Keratinocyte (primary cell): ENCODE data around the gene SVOP.

Experiments
- EZH2 ChIP-seq: IDR thresholded peaks from one replicate; pipeline ENCODE4 v1.6.1; 2012; ENCODE audit warnings: inconsistent platforms, mild to moderate bottlenecking, low read length, moderate library complexity
- TF ChIP-seq, protein P1 (sequence below), 3 experiments: IDR thresholded peaks in 1 of 3; conservative IDR thresholded peaks in 1 of 3; optimal IDR thresholded peaks in 1 of 3; 2 replicates in 2 of 3; 3 replicates in 1 of 3; pipeline versions ENCODE3 to v1.5.1; 2011; ENCODE audit warnings: low read length in 3 of 3, mild to moderate bottlenecking in 3 of 3, moderate library complexity in 2 of 3, control low read depth in 1 of 3, inconsistent platforms in 1 of 3; ENCODE audit not compliant: insufficient read depth in 2 of 3; ENCODE audit errors: extremely low read depth in 1 of 3

DNA sequence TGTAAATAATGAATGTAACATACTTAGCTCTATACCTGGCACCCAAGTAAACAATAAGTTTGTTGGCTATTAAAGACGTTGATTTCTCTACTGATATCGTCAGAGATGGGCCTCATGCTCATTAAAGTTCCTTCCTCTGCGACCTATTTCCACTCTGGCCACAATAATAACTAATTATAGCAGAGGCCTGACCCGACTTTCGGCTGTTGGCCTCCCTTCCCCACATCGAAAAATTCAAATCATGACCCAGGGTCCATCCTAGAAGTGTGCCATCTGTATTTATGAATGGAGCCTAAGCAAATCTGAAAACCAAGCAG lies 31.2 kb upstream of the SVOP start:
- TF ChIP-seq, protein P1, sequence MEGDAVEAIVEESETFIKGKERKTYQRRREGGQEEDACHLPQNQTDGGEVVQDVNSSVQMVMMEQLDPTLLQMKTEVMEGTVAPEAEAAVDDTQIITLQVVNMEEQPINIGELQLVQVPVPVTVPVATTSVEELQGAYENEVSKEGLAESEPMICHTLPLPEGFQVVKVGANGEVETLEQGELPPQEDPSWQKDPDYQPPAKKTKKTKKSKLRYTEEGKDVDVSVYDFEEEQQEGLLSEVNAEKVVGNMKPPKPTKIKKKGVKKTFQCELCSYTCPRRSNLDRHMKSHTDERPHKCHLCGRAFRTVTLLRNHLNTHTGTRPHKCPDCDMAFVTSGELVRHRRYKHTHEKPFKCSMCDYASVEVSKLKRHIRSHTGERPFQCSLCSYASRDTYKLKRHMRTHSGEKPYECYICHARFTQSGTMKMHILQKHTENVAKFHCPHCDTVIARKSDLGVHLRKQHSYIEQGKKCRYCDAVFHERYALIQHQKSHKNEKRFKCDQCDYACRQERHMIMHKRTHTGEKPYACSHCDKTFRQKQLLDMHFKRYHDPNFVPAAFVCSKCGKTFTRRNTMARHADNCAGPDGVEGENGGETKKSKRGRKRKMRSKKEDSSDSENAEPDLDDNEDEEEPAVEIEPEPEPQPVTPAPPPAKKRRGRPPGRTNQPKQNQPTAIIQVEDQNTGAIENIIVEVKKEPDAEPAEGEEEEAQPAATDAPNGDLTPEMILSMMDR (optimal IDR thresholded peaks at IDR 0.05 in 1 of 3, IDR thresholded peaks at IDR 0.05 in 1 of 3, conservative IDR thresholded peaks at IDR 0.05 in 1 of 3; ENCODE audit: extremely low read depth in 1 of 3, insufficient read depth in 2 of 3, low read length in 3 of 3), result no peak
- TF ChIP-seq EZH2, result no peak
